ENCODE data around the gene MATCAP1. TPM values are rescaled to one million over a fixed set of nuclear protein-coding genes. Genes with fewer than 3 reads are reported as not detected.

MATCAP1 gene
- total RNA-seq, 2 donors from 2014 or later = 50.2 to 63.8 TPM

- peaks cover 35% of the 10 kb centered on the region for H3K36me3 Mint-ChIP-seq (ENCODE audit: low read depth)
- no peak for DNase-seq
- TF ChIP-seq CTCF (conservative IDR thresholded peaks at IDR 0.05) = no peak
- 42 to 43% methylated on average over 9 of the region's 9 CpGs for WGBS, 2 experiments (ENCODE audit: insufficient coverage in 1 of 2, insufficient read length in 1 of 2)
- H3K9me3 ChIP-seq (ENCODE audit: control insufficient read depth, low read length) = no peaks in the 10 kb centered on the region
- peak overlapping the region; percentile 80 for H3K4me3 Mint-ChIP-seq
- peaks cover 35% of the 10 kb centered on the region for H3K36me3 ChIP-seq (ENCODE audit: control insufficient read depth, insufficient read depth, low read length)
- H3K9me3 Mint-ChIP-seq = no peaks in the 10 kb centered on the region
- no peak overlapping the region for H3K9ac ChIP-seq (ENCODE audit: extremely low read depth, low read length, poor library complexity, severe bottlenecking)
- H3K27ac ChIP-seq (ENCODE audit: low read depth, low read length) = no peak overlapping the region
- H3K4me1 ChIP-seq (ENCODE audit: control insufficient read depth, insufficient read depth, low read length) = peaks cover 9% of the 10 kb centered on the region
- H3K27me3 Mint-ChIP-seq (ENCODE audit: insufficient read depth) = peaks cover 2% of the 10 kb centered on the region
- H3K27ac Mint-ChIP-seq = no peak overlapping the region
- H3K27me3 ChIP-seq (ENCODE audit: control insufficient read depth, insufficient read depth, low read length, poor library complexity, severe bottlenecking) = no peaks in the 10 kb centered on the region
- peak overlapping the region; percentile 99 for H3K4me3 ChIP-seq (ENCODE audit: low read length)
- peaks cover 11% of the 10 kb centered on the region for H3K4me1 Mint-ChIP-seq
Measured at GRCh38 chr16:67191411-67191994, 7.7 kb upstream of the MATCAP1 start.

DNA sequence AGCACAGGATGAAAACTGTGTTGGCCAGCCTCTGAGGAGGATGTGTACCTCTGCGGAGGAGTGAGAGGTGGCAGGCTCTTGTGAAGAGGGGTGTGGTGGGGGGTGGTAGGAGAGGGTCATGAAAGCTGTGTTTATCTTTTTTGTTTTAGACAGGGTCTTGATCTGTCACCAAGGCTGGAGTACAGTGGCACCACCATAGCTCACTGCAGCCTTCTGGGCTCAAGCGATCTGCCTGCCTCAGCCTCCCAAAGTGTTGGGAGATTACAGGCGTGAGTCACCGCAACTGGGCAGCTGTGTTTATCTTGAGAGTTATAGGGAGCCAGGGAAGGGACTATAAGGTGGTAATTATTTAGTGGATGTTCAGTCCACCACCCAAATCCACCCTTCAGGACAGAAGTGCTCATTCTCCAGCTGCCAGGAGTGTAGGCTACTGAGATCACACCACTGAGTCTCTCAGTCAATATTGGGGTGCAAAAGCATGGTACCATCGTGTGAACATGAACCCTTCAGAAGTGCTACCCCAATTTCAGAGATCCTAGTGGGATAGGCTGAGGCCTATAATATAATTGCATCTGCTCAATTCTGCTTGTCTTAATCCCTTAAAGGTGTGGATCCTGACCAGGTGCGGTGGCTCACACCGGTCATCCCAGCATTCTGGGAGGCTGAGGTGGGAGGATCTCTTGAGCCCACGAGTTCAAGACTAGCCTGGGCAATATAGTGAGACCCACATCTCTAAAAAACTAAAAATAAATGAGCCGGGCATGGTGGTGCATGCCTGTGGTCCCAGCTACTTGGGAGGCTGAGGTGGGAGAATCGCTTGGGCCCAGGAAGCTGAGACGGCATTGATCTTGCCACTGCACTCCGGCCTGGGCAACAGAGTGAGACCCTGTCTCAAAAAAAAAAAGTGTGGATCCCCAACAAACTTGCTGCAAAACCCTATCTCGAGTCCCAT is 7.0 kb upstream of the MATCAP1 start:
- Histone ChIP-seq H3K27ac (ENCODE audit: low read depth, low read length) (no peak overlapping the region), H3K9ac (ENCODE audit: extremely low read depth, low read length, poor library complexity, severe bottlenecking) (no peak overlapping the region), H3K4me1 (ENCODE audit: control insufficient read depth, insufficient read depth, low read length) (peaks cover 12% of the 10 kb centered on the region), H3K4me3 (ENCODE audit: low read length) (no peak overlapping the region), H3K9me3 (ENCODE audit: control insufficient read depth, low read length) (no peaks in the 10 kb centered on the region), H3K27me3 (ENCODE audit: control insufficient read depth, insufficient read depth, low read length, poor library complexity, severe bottlenecking) (peaks cover 4% of the 10 kb centered on the region), H3K36me3 (ENCODE audit: control insufficient read depth, insufficient read depth, low read length) (peaks cover 27% of the 10 kb centered on the region)
- no peak overlapping the region for H3K27ac Mint-ChIP-seq
- no peak for DNase-seq
- 93 to 95% methylated on average over 8 to 13 of the region's 13 CpGs for WGBS, 2 experiments (ENCODE audit: insufficient coverage in 1 of 2, insufficient read length in 1 of 2)
- H3K27me3 Mint-ChIP-seq (ENCODE audit: insufficient read depth) = peaks cover 6% of the 10 kb centered on the region
- H3K4me3 Mint-ChIP-seq = no peak overlapping the region
- no peak for TF ChIP-seq CTCF (conservative IDR thresholded peaks at IDR 0.05)
- H3K4me1 Mint-ChIP-seq = peaks cover 13% of the 10 kb centered on the region
- H3K36me3 Mint-ChIP-seq (ENCODE audit: low read depth) = peaks cover 27% of the 10 kb centered on the region
- no peaks in the 10 kb centered on the region for H3K9me3 Mint-ChIP-seq

GRCh38 chr16:67190041-67190440 is 6.3 kb upstream of the MATCAP1 start, which contains the start of gene EXOC3L1:
Gene EXOC3L1 (minus strand): TSS chr16:67190136. CDS start chr16:67189676, 460 bp downstream.
- Histone ChIP-seq H3K4me1 (ENCODE audit: control insufficient read depth, insufficient read depth, low read length) (peaks cover 12% of the 10 kb centered on the region), H3K36me3 (ENCODE audit: control insufficient read depth, insufficient read depth, low read length) (peaks cover 20% of the 10 kb centered on the region), H3K27ac (ENCODE audit: low read depth, low read length) (no peak within 1 kb of the TSS), H3K9me3 (ENCODE audit: control insufficient read depth, low read length) (no peaks in the 10 kb centered on the region), H3K27me3 (ENCODE audit: control insufficient read depth, insufficient read depth, low read length, poor library complexity, severe bottlenecking) (peaks cover 11% of the 10 kb centered on the region), H3K9ac (ENCODE audit: extremely low read depth, low read length, poor library complexity, severe bottlenecking) (no peak within 1 kb of the TSS), H3K4me3 (ENCODE audit: low read length) (no peak within 1 kb of the TSS)
- no peak for TF ChIP-seq CTCF (conservative IDR thresholded peaks at IDR 0.05)
- H3K4me3 Mint-ChIP-seq = no peak within 1 kb of the TSS
- peaks cover 13% of the 10 kb centered on the region for H3K27me3 Mint-ChIP-seq (ENCODE audit: insufficient read depth)
- H3K27ac Mint-ChIP-seq = no peak within 1 kb of the TSS
- no peak for DNase-seq
- peaks cover 20% of the 10 kb centered on the region for H3K36me3 Mint-ChIP-seq (ENCODE audit: low read depth)
- peaks cover 18% of the 10 kb centered on the region for H3K4me1 Mint-ChIP-seq
- WGBS, 2 experiments (ENCODE audit: insufficient coverage in 1 of 2, insufficient read length in 1 of 2) = 65 to 77% methylated on average over 3 to 6 of the region's 6 CpGs
- H3K9me3 Mint-ChIP-seq = no peaks in the 10 kb centered on the region

Data from endodermal cell (in vitro differentiated cells).